Mucosa of descending colon (tissue), 3 donors: ENCODE results near the gene SPON1. TPM values are rescaled to one million over a fixed set of nuclear protein-coding genes. Genes with fewer than 3 reads are reported as not detected.

ENCODE experiments used
- ATAC-seq: fragments of 200-7000 bp; cut with Tn5 transposase; one replicate; pipeline ENCODE4 v1.9.1; 2020; ENCODE audit warnings: mild to moderate bottlenecking, moderate library complexity
- DNase-seq, 3 donors: peaks; one replicate each; pipeline ENCODE4 v3.0.0-alpha.2; 2020
- H3K36me3 ChIP-seq: fragments of 200-600 bp; one replicate; pipeline ENCODE4 v1.8.0; 2021; ENCODE audit warnings: low read depth, mild to moderate bottlenecking
- H3K4me1 ChIP-seq: fragments of 200-600 bp; one replicate; pipeline ENCODE4 v1.8.0; 2021; ENCODE audit warnings: low read depth, mild to moderate bottlenecking
- H3K4me3 ChIP-seq: fragments of 200-600 bp; one replicate; pipeline ENCODE4 v1.8.0; 2021; ENCODE audit warnings: mild to moderate bottlenecking
- H3K9me3 ChIP-seq: fragments of 200-600 bp; one replicate; pipeline ENCODE4 v1.8.0; 2021; ENCODE audit warnings: mild to moderate bottlenecking
- CTCF ChIP-seq: fragments of 200-600 bp; IDR thresholded peaks from one replicate; pipeline ENCODE4 v1.8.0; 2022; ENCODE audit warnings: antibody characterized with exemption, mild to moderate bottlenecking
- intact Hi-C, 2 donors: fragments of 100-400 bp; cut with DNase I in 1 of 2; cut with micrococcal nuclease in 1 of 2; formaldehyde crosslinking; loops; one replicate each; pipeline versions ENCODE4 v1.11.0 to v1.11.1; 2022; cut with DNase I, micrococcal nuclease
- total RNA-seq, 3 donors: library from RNA; stranded (reverse); fragmentation: NEBNext Ultra II Directional in 2 of 3; extraction: Animal tissue kit (Norgen Biotek cat#: 25700) in 2 of 3; gene quantifications; one replicate each; pipeline versions ENCODE4 v1.2.1 to v1.2.4, GENCODE V29; 2021 to 2023
- donor health status: DM: no; HTN: no; CAD: no; lungs with moderate emphysema.
- donor health status: DM: no; HTN: no; CAD: no.
- donor health status: DM: no; HTN: yes; CAD: no.

SPON1 gene
- total RNA-seq, 3 donors from 2014 or later, result 43.6 to 85.5 (median 64.2) TPM

- peak; percentile 58 for TF ChIP-seq CTCF
- Histone ChIP-seq H3K9me3 (no peaks in the 10 kb centered on the region), H3K4me3 (no peak overlapping the region), H3K4me1 (peaks cover 14% of the 10 kb centered on the region), H3K36me3 (no peaks in the 10 kb centered on the region)
- DNase-seq, result peak; percentile 64 to 84 (median 80)
- intact Hi-C loops, result no loop called here
- peak; percentile 95 for ATAC-seq
Observed at GRCh38 chr11:13970986-13971385, 8.5 kb downstream of the SPON1 start.

GRCh38 chr11:13972043-13972910, 9.8 kb downstream of the SPON1 start:
- DNase-seq, result no peak

DNA sequence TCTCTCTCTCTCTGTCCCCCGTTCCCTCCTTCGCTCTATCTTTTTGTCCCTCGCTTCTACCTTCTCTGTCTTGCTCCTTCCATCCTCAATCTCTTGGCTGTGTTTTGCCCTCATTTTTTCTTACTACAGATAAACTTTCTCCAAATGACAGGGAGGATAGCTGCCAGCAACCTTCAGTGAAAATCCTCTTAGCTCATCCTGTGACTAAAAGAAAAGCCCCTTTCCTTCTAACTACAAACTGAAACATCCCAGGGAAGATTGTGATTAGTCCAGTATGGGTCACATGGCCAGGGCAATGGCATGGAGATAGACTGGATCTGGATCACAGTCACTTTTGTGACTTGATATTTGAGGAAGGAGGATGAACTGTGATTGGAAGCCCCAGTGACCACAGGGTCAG, 10.4 kb downstream of the SPON1 start:
- ATAC-seq (no peak), DNase-seq (no peak)
- Histone ChIP-seq H3K4me1 (peaks cover 1% of the 10 kb centered on the region), H3K36me3 (no peaks in the 10 kb centered on the region), H3K4me3 (no peak overlapping the region), H3K9me3 (no peaks in the 10 kb centered on the region)
- TF ChIP-seq CTCF, result no peak
- intact Hi-C loops, result no loop called here

More at GRCh38 chr11:13972043-13972910, 9.8 kb downstream of the SPON1 start:
- Histone ChIP-seq H3K4me3 (no peak overlapping the region), H3K4me1 (peaks cover 6% of the 10 kb centered on the region), H3K36me3 (no peaks in the 10 kb centered on the region), H3K9me3 (no peaks in the 10 kb centered on the region)
- no peak for TF ChIP-seq CTCF
- no peak for ATAC-seq
- intact Hi-C loops, result no loop called here

GRCh38 chr11:13974631-13975030, 12.1 kb downstream of the SPON1 start:
- Histone ChIP-seq H3K36me3 (no peaks in the 10 kb centered on the region), H3K9me3 (no peaks in the 10 kb centered on the region), H3K4me1 (no peaks in the 10 kb centered on the region), H3K4me3 (no peak overlapping the region)
- no peak for TF ChIP-seq CTCF
- ATAC-seq, result no peak
- intact Hi-C loops, result no loop called here
- DNase-seq, result no peak

DNA sequence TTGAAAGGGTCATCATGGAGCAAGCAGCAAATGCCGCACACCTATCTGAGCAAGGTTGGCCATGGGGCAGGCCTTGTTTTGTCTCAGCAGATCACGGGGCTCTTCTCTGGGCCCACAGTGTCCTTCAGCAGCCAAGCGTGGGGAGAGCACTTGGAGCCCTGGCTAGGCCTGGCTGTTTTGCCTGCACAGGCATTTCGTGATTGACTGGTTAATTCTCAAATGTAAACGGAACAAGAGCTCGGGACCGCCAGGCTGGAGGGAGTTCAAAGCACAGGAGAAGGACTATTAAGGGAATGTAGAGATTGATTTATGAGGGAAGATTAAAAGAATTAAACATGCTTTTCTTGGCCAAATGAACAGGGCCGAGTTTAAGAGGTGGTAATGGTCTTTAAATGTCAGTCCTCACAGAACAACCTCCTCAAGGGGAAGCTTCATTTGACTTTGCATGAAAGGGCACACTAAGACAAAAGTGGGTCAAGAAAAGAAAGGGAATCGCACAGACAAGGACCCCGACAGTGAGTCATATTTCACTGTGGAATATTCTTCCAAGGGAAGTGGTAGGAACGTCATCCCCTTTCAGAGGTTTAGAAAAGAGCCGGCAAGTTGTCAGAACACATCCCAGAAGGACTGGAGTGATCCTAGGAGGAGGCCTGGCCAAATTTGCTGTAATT, 20.7 kb downstream of the SPON1 start:
- TF ChIP-seq CTCF, result no peak
- H3K4me1 ChIP-seq, result no peaks in the 10 kb centered on the region
- intact Hi-C loops, result no loop called here

More for the DNA sequence above, 20.7 kb downstream of the SPON1 start:
- H3K36me3 ChIP-seq, result no peaks in the 10 kb centered on the region
- H3K4me3 ChIP-seq, result no peak overlapping the region
- H3K9me3 ChIP-seq, result no peaks in the 10 kb centered on the region
- ATAC-seq (peak; percentile 57), DNase-seq (peak; percentile 41 to 61 (median 41))
